Esophagus squamous epithelium (tissue), 5 donors: ENCODE measurements around the gene HIPK2. TPM values are rescaled to one million over a fixed set of nuclear protein-coding genes. Genes with fewer than 3 reads are reported as not detected.
A peak's percentile ranks its signal among the peaks of the same experiment; 100 is the strongest.

ENCODE experiments used
- DNase-seq: peaks from one replicate; lab custom pipeline; 2025; lab: John Stamatoyannopoulos, UW
- H3K27ac ChIP-seq, 4 donors: fragments of 200-600 bp; sonication (generic); one replicate each; pipeline ENCODE4 v1.5.1; 2016 to 2019; ENCODE audit warnings: mild to moderate bottlenecking in 1 of 4
- H3K27me3 ChIP-seq, 4 donors: fragments of 200-600 bp; sonication (generic); 1 replicate in 3 of 4; 2 replicates in 1 of 4; pipeline versions ENCODE4 v1.5.1 to v1.6.0; 2017 to 2021; ENCODE audit warnings: antibody characterized with exemption in 1 of 4
- H3K36me3 ChIP-seq, 3 donors: fragments of 200-600 bp; sonication (generic); one replicate each; pipeline ENCODE4 v1.5.1; 2016 to 2019
- H3K4me1 ChIP-seq, 3 donors: fragments of 200-600 bp; sonication (generic); one replicate each; pipeline ENCODE4 v1.5.1; 2017 to 2019
- H3K4me3 ChIP-seq, 4 donors: fragments of 200-600 bp; sonication (generic); 1 replicate in 3 of 4; 2 replicates in 1 of 4; pipeline ENCODE4 v1.5.1; 2016 to 2019; ENCODE audit warnings: mild to moderate bottlenecking in 2 of 4, moderate library complexity in 1 of 4
- H3K9me3 ChIP-seq, 3 donors: fragments of 200-600 bp; sonication (generic); one replicate each; pipeline ENCODE4 v1.5.1; 2016 to 2019
- POLR2A ChIP-seq, 4 donors: fragments of 450-650 bp; IDR thresholded peaks; one replicate each; pipeline ENCODE4 v1.6.1; 2017; ENCODE audit warnings: antibody characterized with exemption in 4 of 4, mild to moderate bottlenecking in 4 of 4, moderate library complexity in 3 of 4
- WGBS, 2 donors: methylation state at CpG; one replicate each; pipeline ENCODE4 v1.1.5; 2018; 5-methylcytosine and 5-hydroxymethylcytosine counted together
- intact Hi-C: fragments of 100-400 bp; cut with DNase I; formaldehyde crosslinking; loops from one replicate; pipeline ENCODE4 v1.15.0; 2022
- total RNA-seq, 4 donors: library from RNA; depleted of rRNA; stranded (reverse); fragments of >200 nt; gene quantifications; one replicate each; pipeline ENCODE4 v1.1.0, GENCODE V29; 2016
- TF ChIP-seq, protein P1 (sequence below), 6 experiments: fragments of 450-650 bp in 4 of 6; fragments of 200-600 bp in 2 of 6; sonication (generic) in 2 of 6; IDR thresholded peaks; one replicate each; pipeline ENCODE4 v1.5.1; 2016 to 2019; ENCODE audit warnings: antibody characterized with exemption in 6 of 6, mild to moderate bottlenecking in 4 of 6, moderate library complexity in 4 of 6
- donor health status: DM: yes; HTN: yes; CAD: no.

The HIPK2 gene
- total RNA-seq, 4 donors from 2014 or later, result 17.8 to 37.9 (median 29.3) TPM

DNA sequence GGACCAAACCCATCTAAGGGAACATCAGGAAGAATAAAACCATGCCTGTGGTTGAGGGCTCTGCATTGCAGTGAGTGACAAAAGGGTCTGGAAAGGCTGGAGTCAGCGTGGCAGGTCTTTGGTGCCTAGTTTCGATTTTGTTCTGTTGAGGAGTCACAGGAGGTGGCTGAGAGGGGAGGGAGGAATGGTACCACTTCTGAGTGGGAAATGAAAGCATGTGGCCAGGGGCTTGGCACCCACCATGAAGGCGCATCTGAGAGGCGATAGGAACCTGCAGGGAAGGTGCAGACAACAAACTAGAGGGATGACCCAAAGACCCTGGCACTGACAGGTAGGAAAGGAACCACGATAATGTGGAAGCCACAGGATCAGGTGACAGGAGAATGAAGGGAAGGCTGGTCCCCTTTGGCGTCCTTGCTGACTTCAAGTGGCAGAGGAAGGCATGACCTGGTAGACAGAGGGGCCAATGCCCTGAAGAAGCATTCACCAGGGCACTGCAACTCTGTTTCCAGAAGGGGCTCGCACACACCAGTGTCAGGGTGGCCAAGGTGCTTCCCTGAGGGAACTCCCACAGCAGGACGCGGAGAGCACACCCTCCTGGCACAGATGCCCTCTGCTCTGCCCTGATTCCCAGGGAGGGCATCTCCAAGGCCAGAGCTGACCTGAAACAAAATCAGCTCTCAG, 41.7 kb downstream of the HIPK2 start:
- H3K36me3 ChIP-seq, result peaks cover 0 to 18% (median 0%) of the 10 kb centered on the region in 3 donors
- TF ChIP-seq POLR2A (IDR thresholded peaks at IDR 0.05), result no peak
- TF ChIP-seq, protein P1, sequence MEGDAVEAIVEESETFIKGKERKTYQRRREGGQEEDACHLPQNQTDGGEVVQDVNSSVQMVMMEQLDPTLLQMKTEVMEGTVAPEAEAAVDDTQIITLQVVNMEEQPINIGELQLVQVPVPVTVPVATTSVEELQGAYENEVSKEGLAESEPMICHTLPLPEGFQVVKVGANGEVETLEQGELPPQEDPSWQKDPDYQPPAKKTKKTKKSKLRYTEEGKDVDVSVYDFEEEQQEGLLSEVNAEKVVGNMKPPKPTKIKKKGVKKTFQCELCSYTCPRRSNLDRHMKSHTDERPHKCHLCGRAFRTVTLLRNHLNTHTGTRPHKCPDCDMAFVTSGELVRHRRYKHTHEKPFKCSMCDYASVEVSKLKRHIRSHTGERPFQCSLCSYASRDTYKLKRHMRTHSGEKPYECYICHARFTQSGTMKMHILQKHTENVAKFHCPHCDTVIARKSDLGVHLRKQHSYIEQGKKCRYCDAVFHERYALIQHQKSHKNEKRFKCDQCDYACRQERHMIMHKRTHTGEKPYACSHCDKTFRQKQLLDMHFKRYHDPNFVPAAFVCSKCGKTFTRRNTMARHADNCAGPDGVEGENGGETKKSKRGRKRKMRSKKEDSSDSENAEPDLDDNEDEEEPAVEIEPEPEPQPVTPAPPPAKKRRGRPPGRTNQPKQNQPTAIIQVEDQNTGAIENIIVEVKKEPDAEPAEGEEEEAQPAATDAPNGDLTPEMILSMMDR (IDR thresholded peaks at IDR 0.05), result no peak
- H3K4me1 ChIP-seq, result peaks cover 19 to 85% (median 49%) of the 10 kb centered on the region in 3 donors
- H3K4me3 ChIP-seq, result no peak overlapping the region
- no peak for DNase-seq
- peak overlapping the region in 2 of 4 donors; percentile 26 to 51 for H3K27ac ChIP-seq
- H3K27me3 ChIP-seq, result no peaks in the 10 kb centered on the region
- intact Hi-C loops, result no loop called here
- 88 to 90% methylated on average over 7 to 9 of the region's 9 CpGs for WGBS, 2 donors
- H3K9me3 ChIP-seq, result no peaks in the 10 kb centered on the region

DNA sequence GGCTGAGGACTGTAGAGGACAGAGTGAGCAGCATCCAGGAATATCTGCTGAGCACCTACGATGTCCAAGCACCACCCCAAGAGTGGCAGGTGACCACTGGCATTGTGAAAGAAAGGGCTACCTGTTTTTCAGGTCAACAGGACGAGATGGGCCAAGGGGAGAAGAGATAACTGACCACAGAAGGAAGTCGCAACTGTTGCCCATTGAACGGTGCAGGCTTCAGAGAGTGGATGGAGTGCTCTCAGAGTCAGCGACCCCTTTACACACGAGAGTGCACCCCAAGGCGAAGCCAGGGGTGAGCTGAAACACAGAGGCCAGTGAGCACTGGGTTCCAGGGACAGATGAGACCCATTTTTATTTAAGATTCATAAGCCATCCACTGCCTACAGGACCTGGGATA, 42.3 kb downstream of the HIPK2 start:
- no peak for TF ChIP-seq POLR2A (IDR thresholded peaks at IDR 0.05)
- TF ChIP-seq, protein P1 (IDR thresholded peaks at IDR 0.05), result no peak
- Histone ChIP-seq H3K36me3 (peaks cover 0 to 18% (median 0%) of the 10 kb centered on the region in 3 donors), H3K4me3 (no peak overlapping the region), H3K9me3 (no peaks in the 10 kb centered on the region), H3K27me3 (no peaks in the 10 kb centered on the region), H3K27ac (peak overlapping the region in 3 of 4 donors; percentile 26 to 68 (median 59)), H3K4me1 (peaks cover 24 to 85% (median 49%) of the 10 kb centered on the region in 3 donors)
- 86 to 95% methylated on average over 5 to 7 of the region's 7 CpGs for WGBS, 2 donors
- DNase-seq, result no peak
- intact Hi-C loops, result no loop called here

DNA sequence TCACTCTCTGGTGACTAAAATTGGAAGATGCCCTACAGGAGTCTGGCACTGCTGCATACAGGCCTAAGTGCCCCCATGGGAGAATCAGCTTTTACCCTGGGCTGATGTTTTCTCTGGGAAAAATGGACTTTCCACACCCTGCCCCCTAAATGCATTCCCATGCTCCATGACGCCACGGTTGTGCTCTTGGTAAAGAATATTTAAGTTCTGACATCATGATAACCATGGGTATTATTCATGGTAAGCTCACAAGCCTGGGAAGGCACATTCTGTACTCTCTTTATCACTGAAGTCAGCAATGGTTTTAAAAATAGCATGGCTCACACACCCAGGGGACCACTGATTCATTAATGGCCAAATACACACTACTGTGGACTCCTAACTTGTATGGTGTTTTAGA, 43.4 kb downstream of the HIPK2 start:
- H3K27me3 ChIP-seq, result no peaks in the 10 kb centered on the region
- intact Hi-C loops, result no loop called here
- no peak for TF ChIP-seq POLR2A (IDR thresholded peaks at IDR 0.05)
- TF ChIP-seq, protein P1 (IDR thresholded peaks at IDR 0.05), result no peak
- 43 to 67% methylated on average over 2 of the region's 2 CpGs for WGBS, 2 donors
- H3K4me3 ChIP-seq, result no peak overlapping the region
- peaks cover 0 to 11% (median 0%) of the 10 kb centered on the region in 3 donors for H3K36me3 ChIP-seq
- no peak for DNase-seq
- H3K4me1 ChIP-seq, result peaks cover 24 to 84% (median 50%) of the 10 kb centered on the region in 3 donors
- H3K9me3 ChIP-seq, result no peaks in the 10 kb centered on the region
- H3K27ac ChIP-seq, result peak overlapping the region; percentile 12 to 80 (median 68)

- Histone ChIP-seq H3K4me1 (peaks cover 24 to 81% (median 50%) of the 10 kb centered on the region in 3 donors), H3K9me3 (no peaks in the 10 kb centered on the region), H3K4me3 (no peak overlapping the region), H3K36me3 (peaks cover 0 to 14% (median 0%) of the 10 kb centered on the region in 3 donors), H3K27ac (peak overlapping the region; percentile 12 to 80 (median 68)), H3K27me3 (no peaks in the 10 kb centered on the region)
- WGBS, 2 donors, result 76 to 83% methylated on average over 7 of the region's 7 CpGs
- TF ChIP-seq, protein P1 (IDR thresholded peaks at IDR 0.05), result no peak
- TF ChIP-seq POLR2A (IDR thresholded peaks at IDR 0.05), result no peak
- no peak for DNase-seq
- intact Hi-C loops, result no loop called here
These were observed 44.0 kb downstream of the HIPK2 start for GRCh38 chr7:139733751-139734150.

GRCh38 chr7:139732471-139733167, 45.2 kb downstream of the HIPK2 start:
- intact Hi-C loops, result no loop called here
- H3K36me3 ChIP-seq, result peaks cover 0 to 14% (median 0%) of the 10 kb centered on the region in 3 donors
- no peaks in the 10 kb centered on the region for H3K27me3 ChIP-seq
- TF ChIP-seq POLR2A (IDR thresholded peaks at IDR 0.05), result no peak
- TF ChIP-seq, protein P1 (IDR thresholded peaks at IDR 0.05), result no peak
- no peaks in the 10 kb centered on the region for H3K9me3 ChIP-seq
- peak overlapping the region in 1 of 4 donors; percentile 17 for H3K4me3 ChIP-seq
- WGBS, 2 donors, result 82 to 93% methylated on average over 2 of the region's 2 CpGs
- H3K4me1 ChIP-seq, result peaks cover 31 to 76% (median 40%) of the 10 kb centered on the region in 3 donors
- H3K27ac ChIP-seq, result peak overlapping the region; percentile 37 to 85 (median 68)
- DNase-seq, result no peak
